Spleen (tissue), 11 donors: ENCODE data around the gene CRACDL. TPM values are rescaled to one million over a fixed set of nuclear protein-coding genes. Genes with fewer than 3 reads are reported as not detected.

ENCODE experiments used
- DNase-seq: peaks from one replicate; pipeline ENCODE4 v3.0.0-alpha.2; 2020
- H3K27ac ChIP-seq, 8 donors: fragments of 200-600 bp; sonication (generic) in 7 of 8; 1 replicate in 4 of 8; 2 replicates in 4 of 8; pipeline versions ENCODE4 v1.5.0 to v1.8.0; 2016 to 2021; ENCODE audit warnings: inconsistent platforms in 4 of 8, mild to moderate bottlenecking in 4 of 8, moderate library complexity in 1 of 8
- H3K27me3 ChIP-seq, 7 donors: fragments of 200-600 bp; sonication (generic) in 6 of 7; replicated peaks in 1 of 7; 1 replicate in 4 of 7; 2 replicates in 3 of 7; pipeline versions ENCODE4 v1.5.0 to v1.8.0; 2016 to 2021; ENCODE audit warnings: inconsistent platforms in 3 of 7, mild to moderate bottlenecking in 1 of 7
- H3K36me3 ChIP-seq, 6 donors: fragments of 200-600 bp; sonication (generic) in 5 of 6; 1 replicate in 4 of 6; 2 replicates in 2 of 6; pipeline versions ENCODE4 v1.5.0 to v1.8.0; 2016 to 2021; ENCODE audit warnings: inconsistent platforms in 2 of 6
- H3K4me1 ChIP-seq, 6 donors: fragments of 200-600 bp; sonication (generic) in 5 of 6; 1 replicate in 3 of 6; 2 replicates in 3 of 6; pipeline versions ENCODE4 v1.5.0 to v1.8.0; 2016 to 2021; ENCODE audit warnings: inconsistent platforms in 3 of 6
- H3K4me3 ChIP-seq, 8 donors: fragments of 200-600 bp; sonication (generic) in 7 of 8; 1 replicate in 4 of 8; 2 replicates in 4 of 8; pipeline versions ENCODE4 v1.5.0 to v1.8.0; 2016 to 2021; ENCODE audit warnings: inconsistent platforms in 4 of 8, mild to moderate bottlenecking in 4 of 8, moderate library complexity in 2 of 8
- H3K9me3 ChIP-seq, 8 donors: fragments of 200-600 bp; sonication (generic) in 7 of 8; 1 replicate in 4 of 8; 2 replicates in 4 of 8; pipeline versions ENCODE4 v1.5.0 to v1.8.0; 2016 to 2021; ENCODE audit warnings: inconsistent platforms in 4 of 8
- POLR2A ChIP-seq, 3 donors: fragments of 450-650 bp; IDR thresholded peaks; one replicate each; pipeline ENCODE4 v1.5.1; 2017; ENCODE audit warnings: antibody characterized with exemption in 3 of 3, mild to moderate bottlenecking in 1 of 3
- POLR2AphosphoS5 ChIP-seq, 3 donors: sonication (generic); formaldehyde crosslinking; IDR thresholded peaks; one replicate each; pipeline ENCODE4 v1.5.1; 2017; ENCODE audit warnings: antibody characterized with exemption in 3 of 3
- WGBS, 5 donors: extraction: QIAGEN DNeasy Blood & Tissue Kit in 3 of 5; methylation state at CpG; one replicate each; pipeline versions ENCODE4 v1.1.5 to v1.1.7; 2013 to 2018; 5-methylcytosine and 5-hydroxymethylcytosine counted together
- intact Hi-C: fragments of 100-400 bp; cut with DNase I; formaldehyde crosslinking; loops from one replicate; pipeline ENCODE4 v1.15.0; 2023; ENCODE audit warnings: low total_unique reads
- polyA plus RNA-seq, 3 donors: library from polyadenylated mRNA; stranded (reverse); fragments of 200-250 nt; gene quantifications; one replicate each; pipeline ENCODE4 v1.2.1, GENCODE V29; 2013
- total RNA-seq, 7 donors: library from RNA; depleted of rRNA in 3 of 7; stranded (reverse); fragments of >200 nt in 3 of 7; fragmentation: NEBNext Ultra II Directional in 4 of 7; extraction: Animal tissue kit (Norgen Biotek cat#: 25700) in 4 of 7; gene quantifications; one replicate each; pipeline versions ENCODE4 v1.1.0 to v1.2.1, GENCODE V29; 2016 to 2021
- TF ChIP-seq, protein P1 (sequence below), 11 experiments: fragments of 200-600 bp in 7 of 11; fragments of 450-650 bp in 4 of 11; sonication (generic) in 4 of 11; IDR thresholded peaks in 8 of 11; conservative IDR thresholded peaks in 3 of 11; 1 replicate in 7 of 11; 2 replicates in 4 of 11; pipeline versions ENCODE4 v1.4.0 to v1.8.0; 2016 to 2021; ENCODE audit warnings: antibody characterized with exemption in 11 of 11, inconsistent platforms in 4 of 11, mild to moderate bottlenecking in 1 of 11
- donor health status: healthy with polysubstance abuse.
- donor health status: DM: no; HTN: no; CAD: no; lungs with moderate emphysema.
- donor health status: DM: no; HTN: no; CAD: no.
- donor health status: Bipolar disorder and iron deficiency.
- donor health status: healthy.
- donor health status: DM: no; HTN: no; CAD: no.
- donor health status: DM: yes; HTN: yes; CAD: no.

The CRACDL gene
- total and polyA plus RNA-seq, 10 donors = 0.52 to 5.1 (median 1.4) TPM

DNA sequence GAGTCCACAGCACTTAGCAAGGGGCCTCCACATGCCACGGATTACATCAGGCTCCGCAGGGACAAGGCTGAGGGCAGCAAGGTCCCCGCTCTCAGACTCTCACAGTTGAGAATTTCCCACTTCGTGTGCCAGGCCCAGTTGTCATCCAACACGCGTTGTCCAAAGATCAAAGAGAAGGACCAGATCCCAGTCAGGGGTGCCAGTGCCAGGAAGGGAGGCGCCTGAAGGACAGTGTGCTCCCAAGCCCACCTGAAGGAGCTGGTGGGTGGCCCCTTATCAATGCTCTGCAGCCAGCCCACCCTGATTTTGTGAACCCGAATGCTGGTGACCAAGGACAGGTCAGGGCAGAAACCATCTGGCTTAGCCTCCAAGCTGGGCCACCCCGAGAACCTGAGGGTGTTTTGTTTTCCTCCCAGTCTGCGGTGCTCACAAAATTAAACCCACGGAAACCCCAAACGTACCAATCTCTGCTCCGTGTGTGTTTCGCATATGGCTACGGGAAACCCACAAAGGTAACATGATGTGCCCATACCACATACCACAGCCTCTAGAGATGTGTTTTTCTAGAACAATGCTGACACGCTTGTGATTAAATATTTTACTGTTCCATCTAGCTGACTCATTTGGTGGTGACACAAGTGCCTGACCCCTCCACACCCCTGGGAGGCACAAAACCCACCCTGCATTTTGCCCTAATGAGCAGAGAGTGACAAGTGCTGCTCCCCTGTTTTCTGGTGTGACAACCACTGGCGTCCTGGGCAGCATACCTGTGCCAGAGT lies 24.5 kb downstream of the CRACDL start:
- DNase-seq = peak; percentile 63
- intact Hi-C loops = no loop called here

DNA sequence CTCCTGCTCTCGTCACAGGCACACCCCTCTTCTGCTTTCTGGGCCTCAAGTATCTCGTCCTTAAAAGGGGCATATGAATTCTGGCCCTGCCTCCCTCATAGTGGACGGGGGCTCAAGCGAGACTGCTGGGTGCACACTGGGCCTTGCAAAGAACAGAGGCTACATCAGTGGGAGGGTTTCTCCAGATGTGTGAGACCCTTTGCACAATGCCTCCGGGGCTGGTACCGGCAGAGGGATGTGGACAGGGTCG lies 25.0 kb downstream of the CRACDL start:
- H3K27me3 ChIP-seq = peaks cover 0 to 35% (median 3%) of the 10 kb centered on the region in 7 donors
- H3K9me3 ChIP-seq = no peaks in the 10 kb centered on the region
- no peak overlapping the region for H3K4me3 ChIP-seq
- H3K4me1 ChIP-seq = peaks cover 0 to 36% (median 19%) of the 10 kb centered on the region in 6 donors
- intact Hi-C loops = no loop called here
- no peaks in the 10 kb centered on the region for H3K36me3 ChIP-seq
- no peak for DNase-seq
- 76 to 95% (median 89%) methylated on average over 4 to 7 of the region's 7 CpGs for WGBS, 5 donors
- H3K27ac ChIP-seq = no peak overlapping the region
- no peak for TF ChIP-seq POLR2AphosphoS5 (IDR thresholded peaks at IDR 0.05)
- no peak for TF ChIP-seq POLR2A (IDR thresholded peaks at IDR 0.05)
- TF ChIP-seq, protein P1, sequence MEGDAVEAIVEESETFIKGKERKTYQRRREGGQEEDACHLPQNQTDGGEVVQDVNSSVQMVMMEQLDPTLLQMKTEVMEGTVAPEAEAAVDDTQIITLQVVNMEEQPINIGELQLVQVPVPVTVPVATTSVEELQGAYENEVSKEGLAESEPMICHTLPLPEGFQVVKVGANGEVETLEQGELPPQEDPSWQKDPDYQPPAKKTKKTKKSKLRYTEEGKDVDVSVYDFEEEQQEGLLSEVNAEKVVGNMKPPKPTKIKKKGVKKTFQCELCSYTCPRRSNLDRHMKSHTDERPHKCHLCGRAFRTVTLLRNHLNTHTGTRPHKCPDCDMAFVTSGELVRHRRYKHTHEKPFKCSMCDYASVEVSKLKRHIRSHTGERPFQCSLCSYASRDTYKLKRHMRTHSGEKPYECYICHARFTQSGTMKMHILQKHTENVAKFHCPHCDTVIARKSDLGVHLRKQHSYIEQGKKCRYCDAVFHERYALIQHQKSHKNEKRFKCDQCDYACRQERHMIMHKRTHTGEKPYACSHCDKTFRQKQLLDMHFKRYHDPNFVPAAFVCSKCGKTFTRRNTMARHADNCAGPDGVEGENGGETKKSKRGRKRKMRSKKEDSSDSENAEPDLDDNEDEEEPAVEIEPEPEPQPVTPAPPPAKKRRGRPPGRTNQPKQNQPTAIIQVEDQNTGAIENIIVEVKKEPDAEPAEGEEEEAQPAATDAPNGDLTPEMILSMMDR (IDR thresholded peaks at IDR 0.05 in 8 of 11, conservative IDR thresholded peaks at IDR 0.05 in 3 of 11) = no peak

More for the DNA sequence above, 24.5 kb downstream of the CRACDL start:
- peaks cover 0 to 35% (median 3%) of the 10 kb centered on the region in 7 donors for H3K27me3 ChIP-seq
- no peaks in the 10 kb centered on the region for H3K36me3 ChIP-seq
- peaks cover 0 to 36% (median 19%) of the 10 kb centered on the region in 6 donors for H3K4me1 ChIP-seq
- no peak for TF ChIP-seq POLR2AphosphoS5 (IDR thresholded peaks at IDR 0.05)
- TF ChIP-seq POLR2A (IDR thresholded peaks at IDR 0.05) = no peak
- TF ChIP-seq, protein P1 (IDR thresholded peaks at IDR 0.05 in 8 of 11, conservative IDR thresholded peaks at IDR 0.05 in 3 of 11) = no peak
- H3K4me3 ChIP-seq = no peak overlapping the region
- no peak overlapping the region for H3K27ac ChIP-seq
- 60 to 81% (median 71%) methylated on average over 15 to 17 of the region's 17 CpGs for WGBS, 5 donors
- no peaks in the 10 kb centered on the region for H3K9me3 ChIP-seq

- Histone ChIP-seq H3K9me3 (no peaks in the 10 kb centered on the region), H3K36me3 (no peaks in the 10 kb centered on the region), H3K4me3 (no peak overlapping the region), H3K4me1 (peaks cover 0 to 36% (median 19%) of the 10 kb centered on the region in 6 donors), H3K27me3 (peaks cover 0 to 35% (median 3%) of the 10 kb centered on the region in 7 donors), H3K27ac (no peak overlapping the region)
- WGBS, 5 donors = 80 to 93% (median 86%) methylated on average over 10 of the region's 10 CpGs
- TF ChIP-seq, protein P1 (IDR thresholded peaks at IDR 0.05 in 8 of 11, conservative IDR thresholded peaks at IDR 0.05 in 3 of 11) = no peak
- TF ChIP-seq POLR2AphosphoS5 (IDR thresholded peaks at IDR 0.05) (no peak), POLR2A (IDR thresholded peaks at IDR 0.05) (no peak)
- DNase-seq = peak; percentile 29
- intact Hi-C loops = no loop called here
These were observed 25.5 kb downstream of the CRACDL start for GRCh38 chr2:98910349-98911125.
